NCI-H510A (cell line): ENCODE results near the gene CALML6.

ENCODE experiments used
- DNase-seq: peaks from one replicate; lab custom pipeline; 2025; lab: John Stamatoyannopoulos, UW

The CALML6 gene

GRCh38 chr1:1965546-1965945 is 50.5 kb downstream of the CALML6 start:
- no peak for DNase-seq

GRCh38 chr1:1966071-1966740 is 51.1 kb downstream of the CALML6 start:
- DNase-seq = no peak
